DMS 273 treated with DMSO at 0.1 percent for 48 hours (cell line): ENCODE data around the gene COX6A2.
A peak's percentile ranks its signal among the peaks of the same experiment; 100 is the strongest.
"Not testable (repeated sequence)": the region's sequence is repeated elsewhere in the genome, so short reads cannot be mapped to it uniquely, and the experiment has no call there.

Source experiments
- DNase-seq: peaks from one replicate; lab custom pipeline; 2025; lab: John Stamatoyannopoulos, UW

The COX6A2 gene

GRCh38 chr16:31461921-31462804, 34.0 kb upstream of the COX6A2 start:
- DNase-seq = no peak

DNA sequence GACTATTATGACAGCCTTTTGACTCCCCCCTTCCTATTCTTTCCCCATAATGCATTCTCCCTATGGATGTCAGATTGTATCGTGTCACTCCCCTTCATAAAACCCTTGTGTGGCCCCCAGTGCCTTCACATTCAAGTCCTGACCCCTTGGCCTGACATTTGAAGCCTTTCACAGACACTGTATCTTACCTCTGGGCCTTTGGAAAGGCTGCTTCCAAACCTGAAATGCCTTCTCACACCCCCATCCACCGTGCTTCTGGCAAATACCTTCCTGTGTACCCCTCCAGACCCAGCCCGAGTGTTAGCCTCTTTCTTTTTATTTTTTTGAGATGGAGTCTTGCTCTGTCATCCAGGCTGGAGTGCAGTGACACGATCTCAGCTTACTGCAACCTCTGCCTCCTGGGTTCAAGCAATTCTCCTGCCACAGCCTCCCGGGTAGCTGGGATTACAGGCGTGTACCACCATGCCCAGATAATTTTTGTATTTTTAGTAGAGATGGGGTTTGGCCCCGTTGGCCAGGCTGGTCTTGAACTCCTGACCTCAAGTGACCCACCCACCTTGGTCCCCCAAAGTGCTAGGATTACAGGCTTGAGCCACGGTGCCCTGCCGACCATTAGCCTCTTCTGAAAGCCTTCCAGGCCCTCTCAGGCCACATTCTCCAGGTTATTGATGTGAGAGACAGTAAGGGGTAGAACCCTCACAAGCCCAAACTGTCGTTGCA, 33.2 kb upstream of the COX6A2 start:
- DNase-seq = no peak

GRCh38 chr16:31460582-31461002, 32.4 kb upstream of the COX6A2 start:
- no peak for DNase-seq

- peak; percentile 97 for DNase-seq
Measured at GRCh38 chr16:31459687-31460581, 31.8 kb upstream of the COX6A2 start.

DNA sequence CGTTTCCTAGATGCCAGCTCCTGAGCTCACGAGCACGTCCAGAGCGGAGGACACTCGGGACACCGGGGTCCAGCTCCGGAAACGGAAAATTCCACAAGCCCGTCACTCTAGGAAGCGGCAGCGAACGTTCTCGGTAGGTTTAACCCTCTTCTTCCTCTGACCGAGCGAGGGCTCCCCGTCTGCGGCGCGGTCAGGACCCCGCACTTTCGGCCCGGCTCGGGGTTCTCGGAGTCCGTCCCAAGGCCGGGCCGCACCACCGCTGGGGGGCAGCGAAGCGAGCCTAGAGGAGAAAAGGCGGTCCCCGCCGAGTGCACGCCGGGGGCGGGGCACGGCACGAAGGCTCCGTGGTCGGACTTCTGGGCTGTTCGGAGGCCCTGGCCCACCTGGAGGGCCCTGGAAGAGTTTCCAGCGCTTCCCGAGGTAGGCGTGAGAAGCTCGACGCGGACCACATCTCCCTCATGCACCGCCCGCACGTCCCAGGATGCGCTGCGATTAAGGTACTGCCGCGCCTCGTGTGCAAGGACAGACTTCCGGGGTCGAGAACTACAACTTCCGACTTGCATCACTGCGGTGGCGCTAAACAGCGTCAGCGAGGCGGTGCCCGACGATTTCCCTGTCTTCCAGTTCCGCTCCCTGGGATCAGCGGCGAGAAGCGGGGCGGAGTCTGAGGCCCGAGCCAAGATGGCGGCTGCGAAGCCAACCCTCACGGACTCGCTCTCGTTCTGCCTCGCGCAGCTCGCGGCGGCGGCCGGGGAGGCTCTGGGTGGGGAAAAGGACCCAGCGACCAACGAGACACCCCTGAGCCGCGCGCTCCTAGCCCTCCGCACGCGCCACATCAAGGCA, 30.9 kb upstream of the COX6A2 start, which contains the start of gene ARMC5:
Gene ARMC5 (plus strand): TSS at position 658 of the 843 bp plus-strand sequence. CDS start 24 bp downstream, at position 682.
- DNase-seq = peak; percentile 88

- no peak for DNase-seq
Measured at GRCh38 chr16:31458073-31458843, 30.1 kb upstream of the COX6A2 start.

GRCh38 chr16:31456988-31457360, 28.8 kb upstream of the COX6A2 start:
- DNase-seq = no peak

DNA sequence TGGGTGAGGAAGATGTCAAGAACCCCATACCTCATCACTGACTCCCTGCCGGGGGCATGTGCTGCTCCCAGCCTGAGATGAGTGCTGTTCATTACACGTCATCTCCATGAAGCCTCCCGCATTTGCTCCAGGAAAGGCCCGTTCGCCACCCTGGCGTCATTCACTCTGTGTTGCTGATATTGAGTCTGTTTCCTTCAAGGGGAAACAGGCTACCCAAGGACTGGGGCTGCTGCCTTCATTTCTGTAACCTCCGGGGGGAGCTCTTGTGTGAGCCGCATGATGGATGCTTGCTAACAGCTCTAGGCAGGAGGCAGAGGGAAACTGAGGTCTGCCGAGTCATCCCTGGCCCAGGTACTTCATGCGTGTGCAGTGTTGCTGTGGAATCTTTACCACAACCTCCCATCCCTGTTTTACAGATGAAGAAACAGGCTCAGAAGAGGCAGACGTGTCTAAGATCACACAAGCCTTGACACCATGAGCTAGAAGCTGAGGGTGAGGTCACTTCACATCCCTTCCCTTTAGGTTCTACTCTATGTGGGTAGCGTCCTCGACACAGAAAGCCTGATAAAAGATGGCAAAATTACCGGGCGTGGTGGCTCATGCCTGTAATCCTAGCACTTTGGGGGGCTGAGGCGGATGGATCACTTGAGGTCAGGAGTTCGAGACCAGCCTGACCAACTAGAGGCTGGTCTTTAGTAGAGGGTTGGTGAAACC, 27.6 kb upstream of the COX6A2 start:
- peak; percentile 12 for DNase-seq

- no peak for DNase-seq
Measured at GRCh38 chr16:31453255-31454204, 25.4 kb upstream of the COX6A2 start.

DNA sequence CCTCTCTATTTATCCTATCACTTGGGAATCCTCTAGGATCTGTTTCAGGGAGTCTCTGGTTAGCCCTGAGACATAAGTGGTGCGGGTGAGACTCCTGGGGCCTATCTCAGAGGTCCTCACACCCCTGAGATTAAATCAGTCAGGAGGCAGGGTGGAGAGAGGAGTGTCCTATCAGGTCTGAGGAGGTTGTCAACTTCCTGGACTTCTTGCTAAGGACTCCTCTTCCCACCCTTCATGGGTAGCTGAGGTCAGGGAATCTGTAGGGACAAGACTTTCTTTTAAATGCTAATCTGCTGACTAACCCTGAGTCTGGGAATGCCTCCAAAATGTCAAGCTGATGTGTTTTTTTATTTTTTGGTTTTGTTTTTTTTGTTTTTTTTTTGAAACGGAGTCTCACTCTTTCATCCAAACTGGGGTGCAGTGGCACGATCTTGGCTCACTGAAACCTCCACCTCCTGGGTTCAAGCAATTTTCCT, 24.5 kb upstream of the COX6A2 start:
- DNase-seq = no peak

DNA sequence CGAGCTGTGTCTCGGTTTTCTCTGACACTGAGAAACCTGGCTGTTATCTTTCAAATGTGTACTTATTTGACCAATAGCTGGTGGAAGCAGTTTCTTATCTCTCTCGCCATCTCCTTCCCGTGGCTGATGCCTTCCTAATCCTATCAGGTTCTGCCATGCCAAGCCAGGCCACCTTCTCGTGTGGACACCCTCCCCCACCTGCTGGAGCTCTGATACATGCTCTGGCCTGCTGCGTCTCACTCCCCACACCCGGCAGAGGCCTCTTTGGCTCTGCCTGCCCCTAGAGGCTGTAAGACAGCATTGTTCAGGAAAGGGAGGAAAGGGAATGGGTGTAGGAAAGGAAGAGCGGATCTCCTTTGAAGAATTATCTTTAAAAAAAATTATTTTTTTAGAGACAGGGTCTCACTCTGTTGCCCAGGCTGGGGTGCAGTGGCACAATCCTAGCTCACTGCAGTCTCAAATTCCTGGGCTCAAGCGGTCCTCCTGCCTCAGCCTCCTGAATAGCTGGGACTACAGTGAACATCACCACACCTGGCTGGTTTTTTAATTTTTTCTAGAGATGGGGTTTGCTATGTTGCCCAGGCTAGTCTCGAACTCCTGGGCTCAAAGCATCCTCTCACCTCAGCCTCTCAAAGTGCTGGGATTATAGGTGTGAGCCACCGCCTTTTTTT, 23.7 kb upstream of the COX6A2 start:
- peak; percentile 68 for DNase-seq

GRCh38 chr16:31451201-31451600, 23.0 kb upstream of the COX6A2 start:
- DNase-seq = no peak

- not testable (repeated sequence) for DNase-seq
Measured at GRCh38 chr16:31445931-31446330, 17.8 kb upstream of the COX6A2 start.

DNA sequence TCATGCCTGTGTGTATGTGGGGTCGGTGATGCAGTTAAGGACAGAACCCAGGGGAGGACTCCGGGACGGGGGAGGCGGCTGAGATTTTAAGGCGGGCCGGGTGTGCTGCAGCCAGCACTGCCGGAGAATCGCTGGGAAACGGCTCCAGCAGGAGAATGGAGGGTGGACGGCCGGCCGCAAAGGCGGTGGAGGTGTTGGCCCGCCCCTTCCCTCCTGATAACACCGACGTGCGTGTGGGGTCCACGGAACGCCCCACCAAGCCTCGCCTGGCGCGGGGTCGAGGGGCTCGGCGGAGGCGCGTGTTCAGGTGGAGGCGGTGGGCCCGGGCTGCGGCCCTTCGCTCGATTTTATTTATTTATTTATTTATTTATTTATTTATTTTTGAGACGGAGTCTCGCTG, 13.8 kb upstream of the COX6A2 start:
- DNase-seq = no peak

DNA sequence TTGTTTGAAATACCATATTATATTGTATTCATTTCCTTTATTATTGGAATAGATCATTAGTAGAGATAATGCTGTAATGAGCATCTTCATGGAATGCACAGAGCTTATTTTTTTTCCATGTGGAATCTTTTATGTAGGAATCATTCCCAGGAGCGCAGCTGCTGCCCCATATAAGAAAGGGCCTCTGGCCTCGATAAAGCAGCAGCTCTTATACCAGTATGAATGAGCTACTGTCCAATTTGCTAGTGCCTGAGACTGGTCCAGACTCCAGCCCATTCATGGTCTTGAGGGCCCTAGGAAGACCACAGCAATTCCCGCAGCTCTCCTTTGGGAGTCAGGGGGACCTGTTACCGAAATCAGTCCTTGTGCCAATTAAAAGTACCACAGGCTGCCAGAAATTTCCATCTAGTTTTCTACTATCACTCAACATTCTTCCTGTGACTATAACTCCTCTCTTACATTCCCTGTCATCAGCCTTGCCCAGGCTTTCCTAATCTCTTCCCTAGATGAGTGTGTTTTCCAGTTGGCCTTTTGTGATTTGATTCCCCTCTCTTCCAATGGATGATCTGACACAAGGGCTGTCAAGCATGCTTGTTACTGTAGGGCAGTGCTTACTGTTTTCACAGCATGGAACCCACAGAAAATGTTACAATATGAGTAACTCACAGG, 12.5 kb upstream of the COX6A2 start:
- no peak for DNase-seq

- no peak for DNase-seq
Measured at GRCh38 chr16:31439519-31439918, 11.4 kb upstream of the COX6A2 start.

- DNase-seq = not testable (repeated sequence)
Measured at GRCh38 chr16:31439023-31439422, 10.9 kb upstream of the COX6A2 start.
